CD14-positive monocyte (primary cell): Measurements from ENCODE around the gene DPP6. TPM values are rescaled to one million over a fixed set of nuclear protein-coding genes. Genes with fewer than 3 reads are reported as not detected.

Experiments used
- DNase-seq, 3 donors: peaks; one replicate each; pipeline ENCODE4 v3.0.0-alpha.2; 2011 to 2022
- H2AFZ ChIP-seq: 2 replicates; pipeline ENCODE4 v1.6.0; 2012; ENCODE audit warnings: mild to moderate bottlenecking, low read depth, low read length, inconsistent platforms; ENCODE audit not compliant: insufficient read depth, poor library complexity, severe bottlenecking
- H3K27ac ChIP-seq, 2 donors: 1 replicate in 1 of 2; 2 replicates in 1 of 2; pipeline ENCODE4 v1.5.1; 2012 to 2013; ENCODE audit warnings: low read length in 2 of 2, control low read depth in 1 of 2, inconsistent platforms in 1 of 2, low read depth in 1 of 2, mild to moderate bottlenecking in 1 of 2
- H3K27me3 ChIP-seq, 2 donors: one replicate each; pipeline versions ENCODE4 v1.6.0 to v1.6.1; 2011 to 2013; ENCODE audit warnings: low read length in 2 of 2; ENCODE audit not compliant: control insufficient read depth in 2 of 2, insufficient read depth in 2 of 2
- H3K36me3 ChIP-seq, 2 donors: replicated peaks in 1 of 2; 1 replicate in 1 of 2; 2 replicates in 1 of 2; pipeline versions ENCODE4 v1.5.1 to v1.6.1; 2012 to 2013; ENCODE audit warnings: low read length in 2 of 2, control low read depth in 1 of 2, inconsistent platforms in 1 of 2, mild to moderate bottlenecking in 1 of 2; ENCODE audit not compliant: insufficient read depth in 2 of 2, control insufficient read depth in 1 of 2
- H3K4me1 ChIP-seq, 2 donors: 1 replicate in 1 of 2; 2 replicates in 1 of 2; pipeline versions ENCODE4 v1.5.1 to v1.6.1; 2012 to 2013; ENCODE audit warnings: low read length in 2 of 2, control low read depth in 1 of 2, inconsistent platforms in 1 of 2, mild to moderate bottlenecking in 1 of 2, moderate library complexity in 1 of 2; ENCODE audit not compliant: insufficient read depth in 2 of 2, control insufficient read depth in 1 of 2
- H3K4me2 ChIP-seq: replicated peaks from 2 replicates; pipeline ENCODE3; 2012; ENCODE audit warnings: low read length, moderate library complexity, mild to moderate bottlenecking; ENCODE audit not compliant: poor library complexity, severe bottlenecking; ENCODE audit errors: extremely low read depth
- H3K4me3 ChIP-seq, 3 experiments: fragments of 200-600 bp in 1 of 3; sonication (generic) in 1 of 3; replicated peaks in 1 of 3; 1 replicate in 2 of 3; 2 replicates in 1 of 3; pipeline ENCODE4 v1.5.1; 2011 to 2013; ENCODE audit warnings: low read length in 3 of 3, mild to moderate bottlenecking in 3 of 3, control low read depth in 2 of 3, low read depth in 2 of 3, inconsistent platforms in 1 of 3, moderate library complexity in 1 of 3
- H3K79me2 ChIP-seq: 2 replicates; pipeline ENCODE4 v1.6.0; 2012; ENCODE audit warnings: mild to moderate bottlenecking, control low read depth, inconsistent platforms, low read length, moderate library complexity; ENCODE audit not compliant: insufficient read depth
- H3K9ac ChIP-seq: 2 replicates; pipeline ENCODE4 v1.6.0; 2017; ENCODE audit warnings: low read length, mild to moderate bottlenecking; ENCODE audit not compliant: insufficient read depth, poor library complexity, severe bottlenecking
- H3K9me3 ChIP-seq, 2 donors: replicated peaks in 1 of 2; 1 replicate in 1 of 2; 2 replicates in 1 of 2; pipeline versions ENCODE4 v1.5.1 to v1.6.1; 2012 to 2013; ENCODE audit warnings: low read length in 2 of 2, control low read depth in 1 of 2; ENCODE audit not compliant: control insufficient read depth in 1 of 2, insufficient read depth in 1 of 2
- H4K20me1 ChIP-seq: 2 replicates; pipeline ENCODE4 v1.6.0; 2012; ENCODE audit warnings: mild to moderate bottlenecking, low read length, control low read depth, moderate library complexity; ENCODE audit not compliant: insufficient read depth
- H3K27ac Mint-ChIP-seq, 7 donors: one replicate each; pipeline ENCODE4 v1.8.0; 2020; ENCODE audit warnings: mild to moderate bottlenecking in 7 of 7, mixed read lengths in 7 of 7, moderate library complexity in 6 of 7, inconsistent platforms in 2 of 7
- H3K27me3 Mint-ChIP-seq, 3 donors: one replicate each; pipeline ENCODE4 v1.8.0; 2021 to 2022; ENCODE audit warnings: low read depth in 3 of 3, mild to moderate bottlenecking in 3 of 3, mixed read lengths in 3 of 3, moderate library complexity in 3 of 3, inconsistent platforms in 1 of 3
- H3K36me3 Mint-ChIP-seq, 2 donors: one replicate each; pipeline ENCODE4 v1.8.0; 2020; ENCODE audit warnings: mixed read lengths in 2 of 2, inconsistent platforms in 1 of 2, mild to moderate bottlenecking in 1 of 2
- H3K4me1 Mint-ChIP-seq: one replicate; pipeline ENCODE4 v1.8.0; 2020; ENCODE audit warnings: mild to moderate bottlenecking, mixed read lengths
- H3K4me3 Mint-ChIP-seq, 2 donors: one replicate each; pipeline ENCODE4 v1.8.0; 2020; ENCODE audit warnings: mild to moderate bottlenecking in 2 of 2, mixed read lengths in 2 of 2, moderate library complexity in 1 of 2
- H3K9me3 Mint-ChIP-seq, 7 donors: one replicate each; pipeline ENCODE4 v1.8.0; 2020 to 2022; ENCODE audit warnings: mixed read lengths in 7 of 7, mild to moderate bottlenecking in 6 of 7, moderate library complexity in 6 of 7, inconsistent platforms in 2 of 7
- CTCF ChIP-seq: fragments of 200-600 bp; IDR thresholded peaks from one replicate; pipeline ENCODE4 v1.8.0; 2022; ENCODE audit warnings: antibody characterized with exemption, mild to moderate bottlenecking
- WGBS: methylation state at CpG from one replicate; pipeline ENCODE4 v1.1.5; 2013; ENCODE audit warnings: missing lambda C conversion rate; ENCODE audit not compliant: insufficient coverage; 5-methylcytosine and 5-hydroxymethylcytosine counted together
- intact Hi-C, 2 donors: fragments of 100-400 bp; cut with micrococcal nuclease; formaldehyde crosslinking; loops; one replicate each; pipeline versions ENCODE4 v1.15.0 to v1.15.1; 2023
- polyA plus RNA-seq, 3 donors: library from polyadenylated mRNA; depleted of rRNA in 1 of 3; unstranded in 2 of 3; stranded (reverse) in 1 of 3; fragments of 300-500 nt in 2 of 3; fragments of >200 nt in 1 of 3; fragmentation: Illumina TruSeq in 2 of 3; gene quantifications; 1 replicate in 2 of 3; 2 replicates in 1 of 3; pipeline ENCODE4 v1.2.3, GENCODE V29; 2012 to 2021

Gene DPP6
- polyA plus RNA-seq, 3 donors = not detected

DNA sequence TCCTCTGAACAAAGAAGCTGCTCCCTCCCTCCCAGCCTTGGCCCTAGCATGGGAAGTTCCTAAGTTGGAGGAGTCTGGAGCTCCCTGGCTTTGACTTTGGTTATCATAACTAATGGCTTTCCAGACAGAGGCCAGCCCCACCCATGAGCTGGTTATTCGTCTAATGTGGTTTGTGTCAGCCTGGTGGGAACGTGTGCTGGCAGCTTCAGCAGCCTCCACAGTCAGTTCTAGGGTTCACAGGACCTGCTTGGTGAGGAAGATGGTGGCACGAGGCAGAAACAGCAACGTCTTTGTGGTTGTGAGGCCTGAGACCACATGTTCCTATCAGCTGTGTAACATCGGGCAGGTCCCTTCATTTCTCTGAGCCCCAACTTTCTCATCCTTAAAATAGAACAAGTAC, 847.7 kb downstream of the DPP6 start:
- no peaks in the 10 kb centered on the region for H3K79me2 ChIP-seq
- intact Hi-C loops = no loop called here
- no peaks in the 10 kb centered on the region for H3K36me3 Mint-ChIP-seq
- H3K27ac ChIP-seq = no peak overlapping the region
- H3K4me1 ChIP-seq = no peaks in the 10 kb centered on the region
- TF ChIP-seq CTCF = no peak
- no peak overlapping the region for H2AFZ ChIP-seq
- no peak overlapping the region for H3K4me3 Mint-ChIP-seq
- no peaks in the 10 kb centered on the region for H3K36me3 ChIP-seq
- peaks cover 1 to 4% (median 3%) of the 10 kb centered on the region in 3 donors for H3K27me3 Mint-ChIP-seq
- no peak overlapping the region for H3K4me3 ChIP-seq
- H3K9me3 Mint-ChIP-seq = peaks cover 0 to 5% (median 1%) of the 10 kb centered on the region in 7 donors
- peak overlapping the region in 1 of 7 donors; percentile 72 for H3K27ac Mint-ChIP-seq
- no peaks in the 10 kb centered on the region for H4K20me1 ChIP-seq
- WGBS = 100% methylated on average over 2 of the region's 5 CpGs
- no peak overlapping the region for H3K9ac ChIP-seq
- H3K4me2 ChIP-seq = no peak overlapping the region
- no peak for DNase-seq
- no peaks in the 10 kb centered on the region for H3K9me3 ChIP-seq
- H3K27me3 ChIP-seq = no peaks in the 10 kb centered on the region
- no peaks in the 10 kb centered on the region for H3K4me1 Mint-ChIP-seq

- H3K4me3 ChIP-seq = no peak overlapping the region
- H3K27ac ChIP-seq = no peak overlapping the region
- intact Hi-C loops = no loop called here
- H3K36me3 ChIP-seq = no peaks in the 10 kb centered on the region
- no peak for DNase-seq
- no peak for TF ChIP-seq CTCF
- no peaks in the 10 kb centered on the region for H3K4me1 Mint-ChIP-seq
- no peaks in the 10 kb centered on the region for H3K4me1 ChIP-seq
- H3K79me2 ChIP-seq = no peaks in the 10 kb centered on the region
- no peaks in the 10 kb centered on the region for H4K20me1 ChIP-seq
- no peak overlapping the region for H3K9ac ChIP-seq
- no peaks in the 10 kb centered on the region for H3K9me3 ChIP-seq
- H3K4me3 Mint-ChIP-seq = no peak overlapping the region
- H3K27ac Mint-ChIP-seq = no peak overlapping the region
- H2AFZ ChIP-seq = no peak overlapping the region
- H3K4me2 ChIP-seq = no peak overlapping the region
- H3K27me3 ChIP-seq = no peaks in the 10 kb centered on the region
- 91% methylated on average over 4 of the region's 6 CpGs for WGBS
- H3K36me3 Mint-ChIP-seq = no peaks in the 10 kb centered on the region
- peaks cover 0 to 4% (median 4%) of the 10 kb centered on the region in 3 donors for H3K27me3 Mint-ChIP-seq
- H3K9me3 Mint-ChIP-seq = peaks cover 0 to 5% (median 2%) of the 10 kb centered on the region in 7 donors
Measured at GRCh38 chr7:154902600-154903082, 850.4 kb downstream of the DPP6 start.
